HG02571 (cell line): Measurements from ENCODE around the gene ZRANB3.

Experiments used
- ATAC-seq: cut with Tn5 transposase; IDR thresholded peaks from one replicate; pipeline ENCODE4 v1.9.1; 2021; ENCODE audit warnings: mild to moderate bottlenecking, moderate library complexity; ENCODE audit not compliant: unreplicated experiment

ZRANB3 gene

GRCh38 chr2:135186054-135186453 lies 345.0 kb downstream of the ZRANB3 start:
- no peak for ATAC-seq

- ATAC-seq = no peak
These were observed 347.2 kb downstream of the ZRANB3 start for GRCh38 chr2:135183822-135184221.

DNA sequence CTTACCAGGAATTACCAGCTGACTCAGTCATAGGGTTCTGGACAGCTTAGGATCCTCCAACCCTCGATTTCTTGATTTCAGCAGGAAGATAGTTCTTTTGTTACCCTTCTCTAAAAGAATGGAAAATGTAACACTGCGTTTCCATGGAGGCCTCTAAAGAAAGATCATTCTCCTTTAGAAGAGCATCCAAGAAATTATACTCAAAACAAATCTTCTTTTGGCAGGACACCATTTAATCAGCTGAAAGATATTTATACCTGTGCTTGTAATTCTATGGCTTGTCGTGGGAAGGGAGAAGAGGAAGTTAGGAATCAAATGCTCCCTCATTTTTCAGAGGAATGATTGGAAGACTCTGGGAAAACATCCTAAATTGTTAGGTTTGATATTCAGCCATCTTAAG lies 348.4 kb downstream of the ZRANB3 start:
- ATAC-seq = no peak

GRCh38 chr2:135182190-135182589 lies 348.8 kb downstream of the ZRANB3 start:
- ATAC-seq = no peak

DNA sequence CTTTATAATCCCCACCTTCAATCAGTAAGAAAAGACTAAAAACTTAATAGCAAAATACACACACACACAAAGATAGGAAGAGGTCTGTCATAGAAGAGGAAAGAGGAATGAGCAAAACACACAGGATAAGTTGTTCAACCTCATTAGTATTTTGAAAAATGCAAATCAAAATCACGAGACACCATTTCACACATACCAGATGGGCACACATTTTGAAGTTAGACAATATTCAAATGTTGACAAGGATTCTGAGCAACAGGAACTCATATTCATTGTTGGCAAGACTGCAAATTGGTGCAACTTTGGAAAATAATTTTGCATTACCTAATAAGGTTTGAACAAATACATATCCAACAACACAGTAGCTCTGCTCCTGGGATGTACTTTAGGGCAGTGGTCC lies 351.3 kb downstream of the ZRANB3 start:
- ATAC-seq = no peak

DNA sequence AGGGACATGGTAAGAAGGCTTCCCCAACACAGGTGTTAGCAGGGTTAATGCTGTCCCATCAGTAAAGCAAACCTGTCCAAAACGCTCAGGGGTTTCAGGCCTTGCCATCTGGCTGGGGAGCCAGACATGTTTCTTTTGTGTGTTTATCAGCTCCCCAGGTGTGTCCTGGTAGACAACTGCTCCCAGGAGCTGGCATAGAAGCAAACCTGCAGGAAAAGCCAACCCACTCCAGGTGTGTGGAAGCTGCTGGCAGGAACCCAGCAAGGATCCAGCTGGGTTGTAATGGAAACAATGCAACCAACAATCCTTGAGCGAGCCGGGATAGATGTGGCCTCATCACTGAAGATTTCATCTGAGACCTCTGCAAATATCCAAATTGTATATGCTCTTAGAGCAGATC lies 355.8 kb downstream of the ZRANB3 start:
- no peak for ATAC-seq

- no peak for ATAC-seq
These were observed 356.3 kb downstream of the ZRANB3 start for GRCh38 chr2:135174810-135175093.

DNA sequence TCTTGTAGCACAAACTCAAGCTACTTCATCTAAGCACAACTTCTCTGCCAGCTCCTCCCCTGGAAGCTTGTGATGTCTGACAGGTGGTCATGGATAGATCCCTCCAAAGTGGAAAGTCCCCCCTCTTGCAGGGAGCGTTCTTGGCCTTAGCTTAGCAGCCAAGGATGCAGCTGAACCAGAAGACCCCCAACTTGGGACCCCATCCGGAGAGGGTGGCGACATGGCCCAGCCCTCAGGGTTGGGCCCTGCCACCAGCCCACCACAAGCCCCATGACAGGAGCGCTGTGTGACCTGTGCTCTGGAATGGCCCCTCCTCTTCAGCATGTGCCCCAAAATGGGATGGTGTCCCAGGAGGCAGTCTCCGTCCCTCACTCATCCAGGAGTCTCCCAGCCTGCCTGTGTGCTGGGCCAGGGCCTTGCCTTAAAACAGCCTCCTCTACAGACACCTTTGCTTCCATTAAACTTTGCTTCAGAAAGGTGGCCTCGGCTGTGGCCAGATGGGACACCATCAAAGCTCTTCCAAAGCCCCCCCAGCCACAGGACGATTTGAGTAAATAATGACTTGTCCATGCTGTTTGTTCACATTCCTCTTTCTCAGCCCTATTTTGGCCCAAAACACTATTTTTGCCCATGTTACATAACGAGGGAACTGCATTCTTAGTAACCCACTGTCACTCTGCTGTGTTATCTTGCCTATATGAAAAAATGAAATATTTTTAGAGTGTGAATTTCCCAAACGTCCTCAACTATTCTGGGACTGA lies 356.8 kb downstream of the ZRANB3 start:
- ATAC-seq = no peak

DNA sequence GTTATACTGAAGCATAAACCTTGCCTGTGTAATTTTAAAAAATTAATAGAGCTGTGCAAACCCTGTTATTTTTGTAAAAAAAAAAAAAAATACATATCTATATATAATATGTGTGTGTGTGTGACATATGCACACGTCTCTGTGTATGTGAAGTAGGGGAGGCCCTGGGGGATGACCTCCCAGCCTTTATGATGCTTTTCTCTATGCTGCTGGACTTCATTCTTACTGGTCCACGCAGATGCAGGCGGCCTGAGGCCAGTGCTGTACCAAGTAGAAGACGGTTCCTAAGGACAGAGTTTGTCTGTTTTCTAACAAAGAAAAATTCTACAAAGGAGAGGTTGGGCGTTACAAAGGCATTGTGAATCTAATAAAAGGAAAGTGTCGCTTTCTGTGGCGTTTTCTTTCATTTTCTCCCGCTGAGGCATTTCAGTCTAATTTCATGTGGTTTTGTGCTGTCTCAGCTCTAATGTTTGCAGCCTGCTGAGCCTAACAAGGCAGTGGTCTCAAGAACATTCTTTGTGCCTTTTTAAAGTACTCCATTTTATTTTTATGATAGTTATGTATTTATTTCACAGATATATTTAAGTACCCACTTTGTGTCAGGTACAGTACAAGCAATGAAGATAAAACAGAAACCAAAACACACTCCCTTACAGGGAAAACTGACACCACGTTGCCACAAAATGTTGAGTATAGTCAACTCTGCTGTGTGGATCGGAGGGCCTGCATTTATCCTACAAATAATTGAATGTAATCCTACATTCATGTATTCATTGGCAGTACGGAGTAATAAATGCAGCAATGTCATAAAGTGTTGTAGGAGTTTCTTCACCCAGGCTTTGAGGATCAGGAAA lies 360.9 kb downstream of the ZRANB3 start:
- no peak for ATAC-seq

DNA sequence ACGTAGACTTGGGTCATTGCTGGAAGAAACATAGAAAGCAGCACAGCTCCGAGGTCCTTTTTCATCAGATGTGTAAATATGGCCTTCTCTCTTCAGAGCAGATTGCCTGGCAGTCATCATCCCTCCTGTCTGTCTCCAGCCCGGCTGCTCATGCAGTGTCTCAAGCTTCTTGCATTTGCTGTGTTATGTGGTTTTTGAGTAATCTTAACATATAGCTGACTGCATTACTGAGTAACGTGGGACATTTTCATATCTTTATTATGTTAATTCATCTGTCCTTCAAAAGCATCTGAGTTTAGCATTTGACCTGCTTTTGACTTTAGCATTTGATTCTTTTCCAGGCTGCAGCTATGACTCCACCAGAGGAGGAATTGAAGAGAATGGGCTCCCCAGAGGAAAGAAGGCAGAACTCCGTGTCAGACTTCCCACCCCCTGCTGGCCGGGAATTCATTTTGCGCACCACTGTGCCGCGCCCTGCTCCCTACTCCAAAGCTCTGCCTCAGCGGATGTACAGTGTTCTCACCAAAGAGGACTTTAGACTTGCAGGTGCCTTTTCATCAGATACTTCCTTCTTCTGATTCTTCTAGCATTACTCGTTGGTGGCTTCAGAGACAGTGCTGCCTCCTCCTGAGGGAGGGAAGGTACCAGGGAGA lies 362.7 kb downstream of the ZRANB3 start:
- no peak for ATAC-seq

- ATAC-seq = no peak
These were observed 363.7 kb downstream of the ZRANB3 start for GRCh38 chr2:135167273-135167672.

DNA sequence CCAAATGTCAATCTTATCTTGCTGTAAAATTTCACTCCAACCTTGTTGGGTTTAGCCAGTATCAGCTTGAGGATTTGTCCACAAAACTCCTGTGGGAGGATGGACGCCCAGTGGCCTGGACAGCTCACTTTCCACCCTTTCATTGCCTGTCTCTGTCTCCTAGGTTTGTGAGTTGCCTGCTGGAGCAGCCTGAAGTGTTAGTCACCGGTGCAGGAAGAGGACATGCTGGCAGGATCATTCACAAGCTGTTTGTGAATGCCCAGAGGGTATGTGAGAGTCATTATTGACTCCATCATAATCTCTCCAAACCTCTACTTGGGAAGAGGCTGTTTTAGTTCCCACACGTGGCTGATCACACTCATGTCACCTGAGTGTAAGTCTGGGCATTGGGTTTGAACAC lies 366.6 kb downstream of the ZRANB3 start:
- no peak for ATAC-seq

- ATAC-seq = no peak
These were observed 367.1 kb downstream of the ZRANB3 start for GRCh38 chr2:135163901-135164300.

- peak; percentile 57 for ATAC-seq
These were observed 367.7 kb downstream of the ZRANB3 start for GRCh38 chr2:135163306-135163705.

- no peak for ATAC-seq
These were observed 368.2 kb downstream of the ZRANB3 start for GRCh38 chr2:135162786-135163185.

DNA sequence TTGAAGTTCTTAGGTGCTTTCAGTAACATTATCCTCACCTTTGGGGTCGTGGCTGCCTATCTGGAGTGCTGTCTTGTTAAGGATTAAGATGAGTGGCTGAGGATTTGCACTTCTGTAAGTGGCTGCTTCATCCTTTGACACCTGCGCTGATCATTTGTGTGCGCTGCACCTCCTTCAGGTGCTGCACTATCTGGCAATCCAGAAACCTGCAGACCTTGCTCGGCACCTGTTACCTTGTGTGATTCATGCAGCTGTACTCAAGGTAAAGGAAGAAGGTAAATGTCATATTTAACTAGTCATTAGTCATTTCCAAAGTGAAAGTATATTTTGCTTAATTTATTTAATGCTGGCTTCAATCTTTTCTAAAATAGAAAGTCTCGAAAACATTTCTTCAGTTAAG lies 368.6 kb downstream of the ZRANB3 start:
- no peak for ATAC-seq

GRCh38 chr2:135159191-135159590 lies 371.8 kb downstream of the ZRANB3 start:
- no peak for ATAC-seq

DNA sequence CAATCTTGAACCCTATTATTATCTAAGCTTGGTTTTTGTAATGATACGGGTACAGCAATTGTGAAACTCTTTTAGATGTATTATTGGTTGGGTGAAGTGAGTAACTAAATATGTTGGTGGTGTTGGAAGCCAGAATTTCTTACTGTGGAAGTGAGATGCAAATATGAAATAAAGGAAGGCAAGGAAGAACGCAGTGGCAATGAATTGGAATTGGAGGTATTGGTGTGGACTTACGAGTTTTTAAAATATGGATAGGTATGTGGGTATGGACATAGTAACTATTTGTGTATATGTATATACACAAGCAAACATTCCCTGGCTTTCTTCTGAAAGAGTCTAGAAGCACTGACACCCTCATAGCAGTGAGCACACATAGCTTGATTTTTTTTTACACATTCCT lies 373.2 kb downstream of the ZRANB3 start:
- ATAC-seq = no peak

DNA sequence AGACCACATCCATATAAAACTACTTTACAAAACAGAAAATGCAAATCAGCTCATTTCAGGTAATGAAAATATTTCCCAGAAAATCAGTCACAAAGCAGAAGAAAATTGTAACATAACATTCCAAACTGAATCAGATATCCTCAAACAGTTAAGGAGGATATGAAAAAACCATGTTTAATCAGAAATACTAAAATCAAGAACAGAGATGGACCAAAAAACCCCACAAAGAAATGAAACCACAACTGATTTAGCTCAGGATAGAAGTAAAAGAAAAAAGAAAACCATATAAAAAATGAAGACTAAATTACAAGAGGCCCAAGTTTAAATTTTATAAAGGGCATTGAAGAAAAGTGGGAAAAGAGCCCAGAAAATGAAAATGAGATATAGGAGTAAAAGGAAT lies 376.1 kb downstream of the ZRANB3 start:
- no peak for ATAC-seq

DNA sequence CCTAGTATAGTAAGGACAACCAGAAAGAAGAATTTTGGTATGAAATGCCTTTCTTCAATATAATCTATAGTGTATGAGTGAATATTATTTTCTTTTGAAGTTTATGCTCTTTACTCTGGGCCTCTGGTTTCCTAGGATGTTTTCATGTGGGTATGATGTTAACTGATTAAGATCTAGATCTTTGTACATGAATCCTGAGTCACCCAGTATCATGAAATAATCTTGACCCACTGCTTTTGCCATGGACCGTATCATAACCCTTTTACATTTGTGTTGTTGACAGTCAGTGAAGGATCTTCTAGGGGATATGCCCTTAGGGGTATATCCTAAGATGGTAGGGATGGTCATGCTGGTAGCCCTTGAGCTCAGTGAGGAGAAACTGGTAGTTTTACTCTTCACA lies 378.7 kb downstream of the ZRANB3 start:
- ATAC-seq = no peak

DNA sequence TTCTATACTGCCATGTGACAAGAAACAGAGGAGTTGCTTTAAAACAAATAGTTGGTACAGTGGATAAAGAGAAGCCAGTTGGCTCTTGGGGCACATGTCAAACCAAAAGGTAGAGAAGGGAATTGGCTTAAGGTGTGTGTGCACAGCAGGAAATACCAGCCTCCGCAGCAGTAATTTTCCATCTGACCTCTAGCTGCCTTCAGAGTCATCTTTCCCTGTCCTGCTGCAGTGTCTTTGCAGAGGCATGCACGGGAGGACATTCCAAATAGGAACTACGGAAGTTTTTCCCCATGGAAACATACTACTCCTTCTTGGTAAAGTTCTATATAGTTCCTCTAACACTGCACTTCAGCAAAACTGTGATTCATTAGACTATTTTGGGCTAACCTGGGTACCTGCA lies 379.4 kb downstream of the ZRANB3 start:
- no peak for ATAC-seq

GRCh38 chr2:135150725-135151124 lies 380.3 kb downstream of the ZRANB3 start:
- no peak for ATAC-seq
